CD4-positive, alpha-beta T cell treated with Interferon gamma for 1 hour (primary cell): ENCODE results near the gene TAGLN.
"Not testable (repeated sequence)": the region's sequence is repeated elsewhere in the genome, so short reads cannot be mapped to it uniquely, and the experiment has no call there.

Experiments used
- DNase-seq: peaks from one replicate; pipeline ENCODE4 v3.0.0-alpha.2; 2020

The TAGLN gene

DNA sequence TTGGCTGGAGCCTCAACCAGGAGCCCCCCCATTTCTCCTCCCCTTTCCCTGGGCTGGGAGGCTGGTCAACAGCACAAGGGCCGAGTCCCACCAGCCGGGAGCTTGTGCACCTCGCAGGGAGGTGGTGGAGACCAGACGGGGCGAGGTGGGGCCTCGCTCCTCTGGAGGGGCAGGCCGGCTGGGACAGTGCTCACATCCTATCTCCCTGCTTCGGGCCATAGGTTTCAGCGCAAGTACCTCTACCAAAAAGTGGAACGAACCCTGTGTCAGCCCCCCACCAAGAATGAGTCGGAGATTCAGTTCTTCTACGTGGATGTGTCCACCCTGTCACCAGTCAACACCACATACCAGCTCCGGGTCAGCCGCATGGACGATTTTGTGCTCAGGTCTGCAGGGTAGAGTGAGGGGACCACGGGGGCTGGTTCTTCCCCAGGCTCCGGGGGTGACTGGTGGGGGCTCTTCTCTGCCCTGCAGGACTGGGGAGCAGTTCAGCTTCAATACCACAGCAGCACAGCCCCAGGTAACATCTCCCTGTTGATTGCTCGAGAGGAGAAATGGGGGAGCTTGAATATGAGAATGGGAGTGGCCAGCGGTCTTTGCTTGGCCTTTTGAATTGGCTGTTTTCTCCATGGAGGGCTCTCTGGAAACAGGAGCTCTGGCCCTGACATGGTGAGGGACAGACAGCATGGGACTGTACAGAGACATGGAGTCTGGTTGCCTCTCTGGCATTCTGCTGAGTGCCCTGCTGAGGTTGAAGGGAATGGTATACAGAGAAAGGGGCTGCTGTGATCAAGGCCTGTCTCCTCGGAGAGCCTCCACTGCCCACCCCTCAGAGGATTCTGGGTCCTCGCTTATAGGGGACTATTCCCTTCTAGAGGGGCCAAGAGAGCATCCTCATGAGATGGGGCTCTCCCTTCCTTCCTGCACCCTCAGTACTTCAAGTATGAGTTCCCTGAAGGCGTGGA, 17.3 kb upstream of the TAGLN start:
- no peak for DNase-seq

DNA sequence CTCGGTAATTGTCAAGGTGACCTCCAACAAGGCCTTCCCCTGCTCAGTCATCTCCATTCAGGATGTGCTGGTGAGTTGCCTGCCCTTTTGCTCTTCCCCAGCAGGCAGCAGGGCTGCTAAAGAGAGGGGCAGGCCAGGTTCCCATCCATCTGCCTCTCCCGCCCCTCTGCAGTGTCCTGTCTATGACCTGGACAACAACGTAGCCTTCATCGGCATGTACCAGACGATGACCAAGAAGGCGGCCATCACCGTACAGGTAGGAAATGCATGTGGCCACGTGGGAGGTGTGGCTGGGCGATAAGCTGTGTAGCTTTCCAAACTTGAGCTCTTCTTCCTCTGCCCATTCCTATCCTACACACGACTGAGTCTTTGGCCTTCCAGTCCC, 16.6 kb upstream of the TAGLN start:
- no peak for DNase-seq

DNA sequence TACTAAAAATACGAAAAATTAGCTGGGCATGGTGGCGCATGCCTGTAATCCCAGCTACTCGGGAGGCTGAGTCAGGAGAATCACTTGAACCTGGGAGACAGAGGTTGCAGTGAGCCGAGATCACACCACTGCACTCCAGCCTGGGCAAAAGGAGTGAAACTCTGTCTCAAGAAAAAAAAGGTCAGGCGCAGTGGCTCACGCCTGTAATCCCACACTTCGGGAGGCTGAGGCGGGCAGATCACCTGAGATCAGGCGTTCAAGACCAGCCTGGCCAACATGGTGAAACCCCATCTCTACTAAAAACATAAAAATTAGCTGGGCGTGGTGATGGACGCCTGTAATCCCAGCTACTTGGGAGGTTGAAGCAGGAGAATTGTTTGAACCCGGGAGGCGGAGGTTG, 16.0 kb upstream of the TAGLN start:
- DNase-seq, result not testable (repeated sequence)

DNA sequence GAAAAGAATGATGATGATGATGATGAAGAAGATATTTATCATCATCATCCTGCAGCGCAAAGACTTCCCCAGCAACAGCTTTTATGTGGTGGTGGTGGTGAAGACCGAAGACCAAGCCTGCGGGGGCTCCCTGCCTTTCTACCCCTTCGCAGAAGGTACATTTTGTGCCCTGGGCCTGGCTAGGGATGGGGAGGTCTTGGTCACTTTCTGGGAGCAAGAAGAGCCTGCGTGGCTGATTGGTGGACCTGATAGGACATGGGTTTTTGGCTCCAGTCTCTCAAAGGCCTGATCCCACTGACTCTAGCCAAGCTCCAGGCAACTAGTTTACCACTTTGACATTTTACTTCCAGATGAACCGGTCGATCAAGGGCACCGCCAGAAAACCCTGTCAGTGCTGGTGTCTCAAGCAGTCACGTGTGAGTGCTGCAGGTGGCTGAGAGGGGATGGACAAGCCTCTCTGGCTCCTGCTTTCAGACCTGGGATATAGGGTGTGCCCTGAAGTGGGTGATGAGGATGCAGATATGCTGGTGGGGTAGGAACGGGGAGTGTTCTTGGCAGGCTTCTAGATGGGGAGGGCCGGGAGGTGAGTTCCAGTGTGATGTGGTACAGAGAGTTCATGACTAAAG, 15.3 kb upstream of the TAGLN start:
- DNase-seq, result no peak

DNA sequence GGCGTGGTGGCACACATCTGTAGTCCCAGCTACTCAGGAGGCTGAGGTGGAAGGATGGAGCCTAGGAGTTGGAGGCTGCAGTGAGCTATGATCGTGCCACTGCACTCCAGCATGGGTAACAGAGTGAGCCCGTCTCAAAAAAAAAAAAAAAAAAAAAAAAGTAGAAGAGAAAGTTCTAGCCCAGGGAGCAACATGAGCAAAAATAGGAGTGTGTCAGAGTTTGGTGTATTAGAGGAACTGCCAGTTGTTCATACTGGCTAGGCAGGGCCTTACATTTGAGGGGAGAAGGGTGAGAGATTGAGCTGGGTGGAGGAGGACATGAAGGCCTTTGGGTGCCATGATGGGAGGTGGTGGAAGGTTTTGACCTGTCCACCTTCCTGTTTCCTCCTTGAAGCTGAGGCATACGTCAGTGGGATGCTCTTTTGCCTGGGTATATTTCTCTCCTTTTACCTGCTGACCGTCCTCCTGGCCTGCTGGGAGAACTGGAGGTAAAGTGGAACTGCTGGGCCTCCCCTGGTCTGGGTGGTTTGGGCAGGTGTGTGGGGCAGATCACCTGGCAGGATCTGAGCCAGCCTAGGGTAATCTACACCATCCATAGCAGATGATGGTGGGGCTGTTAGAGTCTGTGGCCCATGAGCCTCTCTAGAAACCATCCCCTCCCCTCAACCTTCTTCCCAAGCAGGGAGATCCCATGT, 13.3 kb upstream of the TAGLN start:
- peak; percentile 22 for DNase-seq

DNA sequence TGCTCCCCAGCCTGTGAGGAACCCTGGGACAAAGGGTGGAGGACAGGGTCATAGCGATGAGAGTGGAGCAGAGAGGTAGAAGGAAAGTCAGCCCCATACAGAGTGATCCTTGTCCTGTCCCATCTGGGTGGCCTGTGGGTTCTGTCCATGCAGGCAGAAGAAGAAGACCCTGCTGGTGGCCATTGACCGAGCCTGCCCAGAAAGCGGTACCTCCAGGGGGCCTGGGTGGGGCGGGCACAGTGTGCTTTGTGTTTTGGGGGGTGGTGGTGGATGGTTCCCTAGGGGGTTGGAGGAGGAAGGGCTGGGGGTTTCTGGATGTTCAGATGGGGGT, 12.8 kb upstream of the TAGLN start:
- no peak for DNase-seq

DNA sequence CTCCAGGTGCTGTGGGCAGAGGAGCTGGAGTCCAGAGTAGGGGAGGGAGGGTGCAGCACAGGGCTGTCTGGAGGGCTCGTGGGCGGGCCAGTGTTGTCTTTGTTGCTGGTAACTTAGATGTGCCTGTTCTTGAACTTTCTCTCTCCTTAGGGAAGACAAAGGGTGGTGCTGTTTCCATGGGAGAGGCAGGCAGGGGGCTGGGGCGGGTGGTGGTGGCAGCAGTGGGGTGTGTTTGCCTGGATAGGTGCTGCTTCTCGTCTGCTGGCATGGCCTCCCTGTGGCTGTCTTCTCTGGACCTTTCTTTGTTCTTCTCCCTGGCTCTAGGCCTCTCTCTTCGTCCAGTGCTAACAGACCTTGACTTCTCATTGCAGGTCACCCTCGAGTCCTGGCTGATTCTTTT, 12.2 kb upstream of the TAGLN start:
- no peak for DNase-seq

DNA sequence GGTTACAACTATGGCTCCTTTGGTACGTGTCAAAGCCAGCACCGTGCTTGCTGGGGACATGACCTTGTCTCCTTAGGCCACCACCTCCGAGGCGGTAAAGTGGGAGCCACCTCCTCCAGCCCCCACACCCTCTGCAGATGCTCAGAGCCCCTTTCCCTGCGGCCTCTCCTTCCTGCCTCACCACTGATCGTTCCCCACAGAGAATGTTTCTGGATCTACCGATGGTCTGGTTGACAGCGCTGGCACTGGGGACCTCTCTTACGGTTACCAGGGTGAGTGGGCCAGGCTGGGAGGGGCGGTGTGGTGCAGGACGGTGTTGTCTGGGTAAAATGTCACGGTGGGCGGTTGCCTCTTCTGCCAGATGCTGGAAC, 11.8 kb upstream of the TAGLN start:
- no peak for DNase-seq

DNA sequence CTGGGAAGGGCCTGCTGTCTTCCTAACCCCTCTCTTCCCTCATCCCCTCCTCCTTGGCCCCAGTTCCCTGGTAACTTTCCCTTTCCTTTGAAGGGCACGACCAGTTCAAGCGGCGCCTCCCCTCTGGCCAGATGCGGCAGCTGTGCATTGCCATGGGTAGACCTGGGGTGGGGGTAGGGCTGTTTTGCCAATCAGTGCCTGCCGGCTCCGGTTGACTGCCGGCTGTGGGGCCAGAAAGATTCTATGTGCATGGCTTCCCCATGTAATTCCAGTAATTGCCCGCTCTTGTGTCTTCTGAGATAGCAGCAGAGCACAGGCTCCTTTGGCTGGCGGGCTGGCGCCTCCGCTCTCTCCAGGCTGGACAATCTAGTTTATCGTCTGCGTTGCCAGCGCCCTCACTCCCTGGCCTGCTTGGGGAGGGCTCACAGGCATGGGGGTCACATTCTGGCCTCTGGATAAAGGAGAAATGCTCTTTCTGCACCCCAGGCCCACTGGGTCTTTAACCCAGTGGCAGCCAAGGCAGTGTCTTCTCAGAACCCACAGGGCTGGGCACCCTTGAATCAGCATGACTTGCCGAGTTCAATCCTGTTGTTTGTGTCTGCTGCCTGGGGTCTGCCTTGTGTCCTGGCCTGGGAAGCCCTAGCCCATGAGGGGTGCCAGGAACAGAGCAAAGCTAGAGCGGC, 11.2 kb upstream of the TAGLN start:
- no peak for DNase-seq

DNA sequence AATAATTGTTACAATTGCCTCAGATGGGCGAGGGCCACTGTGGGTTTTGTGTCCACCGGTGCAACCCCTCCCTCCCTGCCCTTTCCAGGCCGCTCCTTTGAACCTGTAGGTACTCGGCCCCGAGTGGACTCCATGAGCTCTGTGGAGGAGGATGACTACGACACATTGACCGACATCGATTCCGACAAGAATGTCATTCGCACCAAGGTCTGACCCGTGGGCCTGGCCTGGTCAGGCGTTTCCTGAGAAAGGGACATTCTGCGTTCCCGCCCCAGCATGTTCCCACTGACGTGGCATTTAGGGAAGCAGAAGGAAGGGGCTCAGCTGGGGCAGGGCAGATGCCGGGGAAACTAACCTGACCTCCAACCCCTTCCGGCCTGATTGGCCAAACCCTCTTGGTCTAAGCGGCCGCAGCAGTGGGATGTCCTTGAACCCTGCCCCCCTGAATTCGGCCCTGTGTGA, 10.5 kb upstream of the TAGLN start:
- no peak for DNase-seq

DNA sequence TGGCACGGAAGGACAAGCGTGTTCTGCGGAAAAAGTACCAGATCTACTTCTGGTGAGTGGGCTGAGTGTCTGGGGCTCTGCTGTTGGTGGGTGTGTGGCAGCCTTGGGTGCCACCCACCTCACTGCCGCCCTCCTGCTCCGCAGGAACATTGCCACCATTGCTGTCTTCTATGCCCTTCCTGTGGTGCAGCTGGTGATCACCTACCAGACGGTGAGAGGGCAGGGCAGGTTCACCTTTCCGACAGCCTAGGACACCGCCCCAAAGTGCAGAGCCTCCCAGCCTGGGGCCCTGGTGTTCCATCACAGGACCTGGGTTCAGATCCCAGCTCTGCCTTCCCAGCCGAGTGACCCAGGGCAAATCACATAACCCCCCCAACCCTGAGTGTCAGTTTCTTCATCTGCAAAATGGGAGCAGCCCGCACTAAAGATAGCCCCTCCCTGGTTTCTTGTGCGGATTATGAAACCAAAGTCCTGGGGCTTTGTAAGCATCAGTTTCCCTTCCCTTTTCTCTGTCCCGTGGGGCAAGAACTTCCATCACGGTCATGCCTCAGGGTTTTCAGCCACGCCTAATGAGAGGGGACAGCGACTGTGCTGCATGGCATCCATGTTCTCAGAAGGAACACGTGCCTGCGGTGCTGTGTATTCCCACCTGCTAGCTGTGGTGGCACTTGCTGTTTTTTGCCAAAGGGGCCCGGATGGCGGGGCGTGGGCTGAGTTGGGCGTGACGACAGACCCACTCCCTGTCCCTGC, 9.8 kb upstream of the TAGLN start:
- DNase-seq, result peak; percentile 78

DNA sequence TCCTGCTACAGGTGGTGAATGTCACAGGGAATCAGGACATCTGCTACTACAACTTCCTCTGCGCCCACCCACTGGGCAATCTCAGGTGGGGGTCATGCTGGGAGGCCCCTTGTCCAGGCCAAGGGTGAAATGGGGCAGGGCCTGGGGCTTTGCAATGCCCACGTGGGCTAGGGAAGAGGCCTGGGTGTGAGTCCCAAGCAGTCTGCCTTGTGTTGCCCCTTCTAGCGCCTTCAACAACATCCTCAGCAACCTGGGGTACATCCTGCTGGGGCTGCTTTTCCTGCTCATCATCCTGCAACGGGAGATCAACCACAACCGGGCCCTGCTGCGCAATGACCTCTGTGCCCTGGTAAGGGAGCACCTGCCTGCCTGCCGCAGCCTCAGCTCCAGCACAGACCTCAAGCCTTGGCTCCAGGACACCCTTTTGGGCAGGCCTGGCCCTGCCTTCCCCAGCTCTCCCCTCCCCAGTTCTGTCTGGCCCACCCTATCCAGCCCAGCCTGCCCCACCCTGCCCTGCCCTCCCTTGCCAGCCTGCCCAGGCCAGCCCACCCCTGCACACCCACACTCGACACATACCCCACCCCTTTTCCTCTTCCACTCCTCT, 9.1 kb upstream of the TAGLN start:
- no peak for DNase-seq

DNA sequence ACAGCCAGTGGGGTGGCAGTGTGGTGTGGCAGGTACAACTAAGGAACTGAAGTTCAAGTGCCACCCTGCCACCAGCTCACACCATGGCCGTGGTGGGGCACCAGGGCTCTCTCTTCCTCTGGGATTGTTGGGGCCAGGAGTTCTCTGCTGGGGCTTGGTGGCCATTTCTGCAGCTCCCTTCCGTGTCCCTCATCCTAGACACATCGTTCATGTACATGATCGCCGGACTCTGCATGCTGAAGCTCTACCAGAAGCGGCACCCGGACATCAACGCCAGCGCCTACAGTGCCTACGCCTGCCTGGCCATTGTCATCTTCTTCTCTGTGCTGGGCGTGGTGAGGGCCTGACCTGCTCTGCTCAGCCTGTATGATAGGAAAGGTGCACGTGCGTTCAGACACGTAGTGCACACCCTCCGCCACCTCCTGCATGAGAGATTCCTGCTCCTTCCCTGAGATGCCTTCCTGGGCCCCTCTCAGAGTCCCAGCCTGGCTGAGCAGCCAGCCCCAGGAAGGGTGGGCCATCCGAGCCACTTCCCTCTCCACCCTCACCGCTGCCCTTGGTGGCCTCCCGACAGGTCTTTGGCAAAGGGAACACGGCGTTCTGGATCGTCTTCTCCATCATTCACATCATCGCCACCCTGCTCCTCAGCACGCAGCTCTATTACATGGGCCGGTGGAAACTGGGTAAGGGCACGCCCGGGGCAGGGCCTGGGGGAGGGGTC, 7.3 kb upstream of the TAGLN start:
- DNase-seq, result no peak

DNA sequence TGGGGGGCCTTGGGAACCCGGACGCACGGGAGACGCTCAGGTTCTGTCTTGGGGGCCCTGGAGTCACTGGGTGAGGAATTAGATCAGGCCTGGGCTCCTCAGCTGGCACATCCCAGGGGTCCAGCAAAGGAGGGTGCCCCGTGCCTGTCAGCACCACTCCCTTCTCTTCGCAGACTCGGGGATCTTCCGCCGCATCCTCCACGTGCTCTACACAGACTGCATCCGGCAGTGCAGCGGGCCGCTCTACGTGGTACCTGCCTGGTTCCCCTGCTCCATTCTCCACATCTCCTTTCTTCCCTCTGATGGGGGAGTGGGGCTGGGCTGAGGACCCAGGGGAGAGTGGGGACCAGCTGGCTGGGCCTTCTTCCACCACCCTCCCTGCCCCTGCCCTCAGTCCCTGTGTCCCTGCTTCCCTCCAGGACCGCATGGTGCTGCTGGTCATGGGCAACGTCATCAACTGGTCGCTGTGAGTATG, 6.7 kb upstream of the TAGLN start:
- DNase-seq, result no peak

DNA sequence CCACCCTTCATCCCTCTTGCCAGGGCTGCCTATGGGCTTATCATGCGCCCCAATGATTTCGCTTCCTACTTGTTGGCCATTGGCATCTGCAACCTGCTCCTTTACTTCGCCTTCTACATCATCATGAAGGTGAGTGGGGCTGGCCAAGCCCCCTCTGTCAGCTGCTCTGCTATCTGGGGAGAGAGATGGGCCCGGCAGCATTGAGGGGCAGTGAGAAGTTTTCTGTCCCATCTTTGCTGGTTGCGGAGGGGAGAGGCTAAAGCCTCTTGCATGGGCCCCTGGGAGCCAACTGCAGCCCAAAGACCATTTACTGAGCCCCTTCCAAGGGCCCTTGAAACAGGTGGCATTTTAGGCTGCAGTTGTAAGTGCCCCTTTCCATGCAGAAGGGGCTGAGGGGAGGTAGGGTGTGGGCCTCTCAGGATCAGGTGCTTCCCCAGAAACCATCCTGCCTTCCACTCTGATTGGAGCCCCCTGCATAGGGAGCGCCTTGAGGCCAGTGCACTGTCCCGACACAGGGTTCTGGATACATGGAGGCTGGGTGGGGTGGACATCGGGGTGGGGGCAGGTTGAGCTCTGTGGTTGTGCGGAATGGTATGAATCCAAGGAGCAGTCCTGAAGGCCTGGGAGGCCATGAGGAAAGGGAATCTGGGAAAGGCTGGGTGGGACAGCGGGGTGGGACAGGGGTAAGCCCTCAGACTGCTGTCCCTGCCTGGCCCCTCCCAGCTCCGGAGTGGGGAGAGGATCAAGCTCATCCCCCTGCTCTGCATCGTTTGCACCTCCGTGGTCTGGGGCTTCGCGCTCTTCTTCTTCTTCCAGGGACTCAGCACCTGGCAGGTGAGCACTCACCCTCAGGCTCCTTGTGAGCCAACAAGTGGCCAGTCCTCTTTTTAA, 5.8 kb upstream of the TAGLN start:
- DNase-seq, result no peak

DNA sequence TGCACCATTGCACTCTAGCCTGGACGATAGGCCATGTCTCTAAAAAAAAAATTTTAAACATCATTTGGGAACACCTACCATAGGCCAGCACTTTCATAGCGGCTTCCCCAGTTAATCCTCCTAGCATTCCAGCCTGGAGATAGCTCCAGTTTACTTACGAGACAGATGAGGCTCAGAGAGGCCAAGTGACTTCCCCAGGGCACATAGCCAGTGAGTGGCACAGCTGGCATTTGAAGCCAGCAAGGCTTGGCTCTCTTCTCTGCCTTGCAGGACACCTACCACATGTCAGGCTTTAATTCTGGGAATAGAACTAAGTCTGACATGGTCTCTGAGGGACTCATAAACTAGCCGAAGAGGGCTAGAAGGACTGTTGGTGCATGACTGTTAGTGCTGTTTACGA, 4.9 kb upstream of the TAGLN start:
- no peak for DNase-seq

DNA sequence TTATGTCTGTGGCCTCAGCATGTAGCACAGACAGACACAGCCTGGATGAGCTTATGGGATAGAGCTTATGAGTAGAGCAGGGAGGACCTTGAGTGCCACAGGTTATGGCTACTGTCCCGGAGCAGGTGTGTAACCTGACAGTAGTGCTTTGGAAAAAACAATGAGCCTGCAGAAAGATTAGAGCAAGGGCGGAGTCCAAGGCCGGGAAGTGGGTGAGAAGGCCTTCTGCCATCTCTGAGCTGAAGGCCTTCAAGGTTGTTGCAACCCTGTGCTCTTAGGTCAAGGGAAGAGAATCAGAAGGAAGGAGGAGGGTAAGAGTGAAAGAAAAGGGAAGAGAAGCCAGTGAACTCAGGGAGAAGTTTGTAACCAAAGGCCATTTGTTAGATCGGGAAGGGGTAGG, 3.9 kb upstream of the TAGLN start:
- no peak for DNase-seq

DNA sequence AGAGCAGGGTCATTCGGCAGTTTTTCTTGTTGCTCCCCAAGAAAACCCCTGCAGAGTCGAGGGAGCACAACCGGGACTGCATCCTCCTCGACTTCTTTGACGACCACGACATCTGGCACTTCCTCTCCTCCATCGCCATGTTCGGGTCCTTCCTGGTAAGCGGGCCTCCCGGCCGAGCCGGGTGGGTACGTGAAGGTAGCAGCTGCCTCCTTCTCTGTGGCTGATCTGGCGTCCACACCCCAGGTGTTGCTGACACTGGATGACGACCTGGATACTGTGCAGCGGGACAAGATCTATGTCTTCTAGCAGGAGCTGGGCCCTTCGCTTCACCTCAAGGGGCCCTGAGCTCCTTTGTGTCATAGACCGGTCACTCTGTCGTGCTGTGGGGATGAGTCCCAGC, 3.4 kb upstream of the TAGLN start:
- no peak for DNase-seq

DNA sequence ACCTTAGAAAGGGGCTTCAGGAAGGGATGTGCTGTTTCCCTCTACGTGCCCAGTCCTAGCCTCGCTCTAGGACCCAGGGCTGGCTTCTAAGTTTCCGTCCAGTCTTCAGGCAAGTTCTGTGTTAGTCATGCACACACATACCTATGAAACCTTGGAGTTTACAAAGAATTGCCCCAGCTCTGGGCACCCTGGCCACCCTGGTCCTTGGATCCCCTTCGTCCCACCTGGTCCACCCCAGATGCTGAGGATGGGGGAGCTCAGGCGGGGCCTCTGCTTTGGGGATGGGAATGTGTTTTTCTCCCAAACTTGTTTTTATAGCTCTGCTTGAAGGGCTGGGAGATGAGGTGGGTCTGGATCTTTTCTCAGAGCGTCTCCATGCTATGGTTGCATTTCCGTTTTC, 2.2 kb upstream of the TAGLN start:
- no peak for DNase-seq
